ENCODE results near the gene MBP. TPM values are rescaled to one million over a fixed set of nuclear protein-coding genes. Genes with fewer than 3 reads are reported as not detected.

Gene MBP
- total RNA-seq, 1 donor = 25.8 TPM

GRCh38 chr18:77145364-77145901 is 12.8 kb upstream of the MBP start:
- no peak for DNase-seq (ENCODE audit: low read depth)
- H3K4me3 ChIP-seq (ENCODE audit: low read depth, low read length) = no peak overlapping the region
- TF ChIP-seq CTCF (IDR thresholded peaks at IDR 0.05; ENCODE audit: insufficient read depth, low read length) = no peak

GRCh38 chr18:77144451-77145118 is 12.0 kb upstream of the MBP start:
- H3K4me3 ChIP-seq (ENCODE audit: low read depth, low read length) = no peak overlapping the region
- TF ChIP-seq CTCF (IDR thresholded peaks at IDR 0.05; ENCODE audit: insufficient read depth, low read length) = no peak
- DNase-seq (ENCODE audit: low read depth) = no peak

- TF ChIP-seq CTCF (IDR thresholded peaks at IDR 0.05; ENCODE audit: insufficient read depth, low read length) = no peak
- H3K4me3 ChIP-seq (ENCODE audit: low read depth, low read length) = no peak overlapping the region
- no peak for DNase-seq (ENCODE audit: low read depth)
These were observed 11.5 kb upstream of the MBP start for GRCh38 chr18:77144046-77144445.

GRCh38 chr18:77143196-77143595 is 10.6 kb upstream of the MBP start:
- no peak for TF ChIP-seq CTCF (IDR thresholded peaks at IDR 0.05; ENCODE audit: insufficient read depth, low read length)
- H3K4me3 ChIP-seq (ENCODE audit: low read depth, low read length) = no peak overlapping the region
- DNase-seq (ENCODE audit: low read depth) = no peak

GRCh38 chr18:77141401-77142118 is 9.0 kb upstream of the MBP start:
- no peak for DNase-seq (ENCODE audit: low read depth)
- H3K4me3 ChIP-seq (ENCODE audit: low read depth, low read length) = no peak overlapping the region
- TF ChIP-seq CTCF (IDR thresholded peaks at IDR 0.05; ENCODE audit: insufficient read depth, low read length) = peak; percentile 22

- no peak overlapping the region for H3K4me3 ChIP-seq (ENCODE audit: low read depth, low read length)
- DNase-seq (ENCODE audit: low read depth) = no peak
- TF ChIP-seq CTCF (IDR thresholded peaks at IDR 0.05; ENCODE audit: insufficient read depth, low read length) = no peak
These were observed 8.0 kb upstream of the MBP start for GRCh38 chr18:77140439-77141109.

All from fibroblast of the aortic adventitia (primary cell).